Measurements from ENCODE around the gene SERINC2.

The SERINC2 gene

DNA sequence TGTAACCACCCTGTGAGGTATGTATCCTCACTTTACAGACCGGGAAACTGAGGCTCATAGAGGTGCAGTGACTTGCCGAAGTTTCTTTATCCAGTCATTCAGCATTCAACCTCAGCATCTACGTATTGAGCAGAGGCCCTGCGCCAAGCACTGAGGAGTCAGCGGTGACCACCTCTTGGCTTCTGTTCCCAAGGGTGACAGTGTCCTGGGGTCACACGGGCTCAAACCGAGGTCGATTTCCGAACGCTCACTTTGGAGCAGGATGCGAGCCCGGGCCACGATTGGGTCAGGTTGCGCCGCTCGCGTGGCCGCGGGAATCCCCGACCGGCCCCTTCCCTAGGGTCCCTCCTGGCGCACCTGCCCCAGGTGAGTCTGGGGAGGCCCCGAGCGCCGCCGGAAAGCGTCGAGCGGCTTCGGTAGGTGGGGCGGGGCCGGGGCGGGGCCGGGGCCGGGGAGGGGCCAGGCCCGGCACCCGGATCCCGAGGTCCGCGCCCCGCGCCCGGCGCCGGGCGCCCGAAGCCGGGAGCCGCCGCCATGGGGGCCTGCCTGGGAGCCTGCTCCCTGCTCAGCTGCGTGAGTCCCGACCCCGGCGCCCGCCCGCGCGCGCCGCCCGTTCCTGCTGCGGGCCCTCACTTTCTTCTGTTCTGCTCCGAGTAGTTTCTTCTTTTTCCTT is at the start of gene SERINC2:
Gene SERINC2, plus strand, starts transcription at position 482 of the 673 bp plus-strand sequence. Its CDS starts 53 bp downstream, at position 535.
- peak; percentile 16 for DNase-seq

DNA sequence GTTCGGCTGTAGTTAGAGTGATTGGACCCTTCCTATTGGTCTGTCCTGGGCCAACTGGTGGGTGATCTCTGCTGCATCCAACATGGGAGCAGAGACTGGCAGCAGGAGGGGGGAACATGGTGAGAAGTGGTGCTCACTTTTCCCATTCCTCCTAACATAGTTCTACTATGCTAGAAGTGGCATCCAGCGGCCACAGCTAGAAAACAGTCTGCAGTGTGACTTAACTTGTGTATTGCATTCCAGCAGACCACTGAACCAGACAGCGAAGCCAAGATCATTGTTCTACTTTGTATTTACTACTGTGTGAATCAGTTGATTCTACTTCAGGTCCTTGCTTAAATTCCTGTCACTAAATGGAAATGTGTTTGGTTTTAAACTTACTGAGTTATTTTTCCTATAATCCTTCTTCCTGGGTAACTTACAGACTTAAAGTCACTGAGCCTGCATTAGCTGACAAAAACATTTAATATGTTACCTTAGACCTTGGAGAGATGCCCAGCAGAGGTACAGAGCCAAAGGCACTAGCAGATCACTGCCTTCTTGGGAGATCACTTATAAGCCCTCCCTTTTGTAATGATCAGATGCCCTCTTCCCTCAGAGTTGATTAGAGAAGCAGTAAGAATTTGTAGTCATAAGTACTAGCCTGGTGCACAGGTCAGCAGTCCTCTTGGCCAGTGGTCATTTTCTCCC is 48.3 kb upstream of the SERINC2 start:
- no peak for DNase-seq

DNA sequence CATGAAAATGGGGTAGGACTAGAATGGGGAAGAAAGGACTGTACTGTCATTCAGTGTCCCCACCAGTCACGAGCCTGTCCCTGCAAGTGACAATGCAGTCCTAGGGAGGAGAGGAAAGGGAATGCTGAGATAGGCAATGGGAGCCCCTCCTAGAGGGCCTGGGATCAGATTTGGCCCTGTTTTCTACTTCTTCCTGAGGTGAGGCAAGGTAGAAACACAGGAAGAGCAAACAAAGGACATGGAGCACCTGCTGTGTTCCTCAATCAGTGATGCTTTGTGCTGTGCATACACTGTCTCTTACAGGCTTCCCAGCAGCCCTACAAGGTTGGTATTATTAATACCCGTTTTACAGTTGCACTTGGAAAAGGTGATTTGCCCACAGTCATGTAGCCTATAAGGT is 46.2 kb upstream of the SERINC2 start:
- no peak for DNase-seq

DNA sequence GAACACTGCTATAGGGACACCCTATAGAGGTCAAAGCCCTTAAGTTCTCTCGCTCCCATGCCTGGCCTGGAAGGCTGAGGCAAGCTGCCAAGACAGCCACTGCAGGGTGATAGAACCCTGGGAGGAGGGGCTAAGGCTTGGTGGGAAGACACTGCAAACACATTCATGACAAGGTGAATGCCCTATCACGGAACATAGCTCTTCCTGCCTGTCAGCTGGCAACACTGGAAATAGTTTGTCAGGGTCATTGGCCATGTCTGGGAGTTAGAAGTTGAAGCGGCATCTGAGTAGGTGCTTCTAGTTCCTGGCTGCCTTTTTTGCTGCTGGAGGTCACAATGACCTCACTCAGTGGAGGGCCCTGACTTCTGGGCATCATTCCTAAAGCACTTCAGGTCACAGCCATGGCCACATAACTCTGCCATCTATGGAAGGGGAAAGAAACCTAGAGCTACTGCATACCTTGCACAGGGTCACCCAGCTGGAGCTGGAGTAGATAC is 44.4 kb upstream of the SERINC2 start:
- DNase-seq: no peak

- DNase-seq: no peak
These were observed 43.0 kb upstream of the SERINC2 start for GRCh38 chr1:31370021-31370420.

- DNase-seq: no peak
These were observed 42.4 kb upstream of the SERINC2 start for GRCh38 chr1:31370565-31370964.

DNA sequence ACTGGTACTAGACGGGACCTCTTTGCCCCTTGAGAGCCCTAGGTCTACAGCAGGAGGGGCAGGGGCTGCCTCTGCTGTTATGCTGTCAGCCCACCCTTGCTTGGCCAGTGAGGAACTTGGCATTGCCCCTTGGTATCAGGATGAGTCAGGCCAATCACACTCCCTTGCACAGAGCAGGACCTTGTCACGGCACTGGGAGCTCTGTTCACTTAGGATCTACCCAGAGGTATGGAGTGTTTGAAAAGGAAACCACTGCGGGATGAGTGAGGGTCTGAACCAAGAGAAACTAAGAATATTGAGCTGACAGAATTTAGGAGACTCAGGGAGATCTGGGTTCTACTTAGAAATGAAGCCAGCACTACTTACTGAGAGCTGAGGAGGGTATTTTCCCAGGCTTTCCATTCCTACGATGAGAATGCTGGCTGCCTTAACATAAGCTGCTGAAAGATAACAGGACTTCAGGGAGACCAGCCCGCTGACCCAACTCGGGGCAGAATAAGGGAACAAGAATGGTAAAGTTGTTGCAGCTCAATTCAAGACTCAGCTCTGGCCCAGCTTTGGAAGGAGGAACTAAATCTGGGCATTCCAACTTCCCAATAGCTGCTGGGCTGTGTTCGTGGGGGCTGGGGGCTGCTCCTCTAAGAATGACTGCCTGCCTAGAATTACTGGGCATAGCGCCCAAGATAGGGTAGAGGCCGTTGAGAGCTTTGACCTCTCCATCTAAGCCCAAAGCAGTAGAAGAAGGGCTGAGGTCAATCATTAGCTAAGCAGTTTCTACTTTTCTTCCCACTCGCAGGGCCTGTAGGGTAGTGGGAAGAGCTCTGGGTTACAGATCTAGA is 41.7 kb upstream of the SERINC2 start:
- no peak for DNase-seq

GRCh38 chr1:31372051-31372450 is 41.0 kb upstream of the SERINC2 start:
- DNase-seq: no peak

GRCh38 chr1:31372751-31373055 is 40.3 kb upstream of the SERINC2 start:
- no peak for DNase-seq

- DNase-seq: no peak
These were observed 39.7 kb upstream of the SERINC2 start, which contains the start of gene FABP3 for GRCh38 chr1:31373056-31373896. Gene FABP3 (minus strand): TSS chr1:31373076. CDS start chr1:31373014, 62 bp downstream.

DNA sequence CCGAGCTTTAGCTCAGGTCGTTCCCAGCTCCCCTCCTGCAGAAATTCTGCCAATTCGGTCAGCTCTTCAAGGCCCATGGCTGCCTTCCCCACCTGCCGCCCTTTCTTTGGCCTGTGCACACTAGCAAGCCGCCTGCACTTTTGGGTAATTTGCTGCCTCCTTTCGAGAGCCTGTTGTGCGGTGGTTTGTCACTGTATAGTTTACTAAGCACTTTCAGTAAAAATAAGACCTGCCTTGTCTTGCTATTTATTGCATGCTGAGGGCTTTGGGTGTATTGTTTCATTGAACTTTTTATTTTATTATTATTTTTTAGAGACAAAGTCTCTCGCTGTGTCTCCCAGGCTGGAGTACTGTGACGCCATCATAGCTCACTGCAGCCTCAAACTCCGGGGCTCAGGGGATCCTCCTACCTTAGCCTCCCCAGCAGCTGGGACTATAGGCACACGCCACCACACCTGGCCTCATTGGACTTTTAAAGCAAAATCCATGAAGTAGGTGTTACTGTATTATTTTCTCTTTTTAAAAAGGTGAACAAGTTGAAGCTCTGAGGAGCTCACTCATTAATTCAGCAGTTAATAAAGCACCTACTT is 39.0 kb upstream of the SERINC2 start:
- DNase-seq: no peak

DNA sequence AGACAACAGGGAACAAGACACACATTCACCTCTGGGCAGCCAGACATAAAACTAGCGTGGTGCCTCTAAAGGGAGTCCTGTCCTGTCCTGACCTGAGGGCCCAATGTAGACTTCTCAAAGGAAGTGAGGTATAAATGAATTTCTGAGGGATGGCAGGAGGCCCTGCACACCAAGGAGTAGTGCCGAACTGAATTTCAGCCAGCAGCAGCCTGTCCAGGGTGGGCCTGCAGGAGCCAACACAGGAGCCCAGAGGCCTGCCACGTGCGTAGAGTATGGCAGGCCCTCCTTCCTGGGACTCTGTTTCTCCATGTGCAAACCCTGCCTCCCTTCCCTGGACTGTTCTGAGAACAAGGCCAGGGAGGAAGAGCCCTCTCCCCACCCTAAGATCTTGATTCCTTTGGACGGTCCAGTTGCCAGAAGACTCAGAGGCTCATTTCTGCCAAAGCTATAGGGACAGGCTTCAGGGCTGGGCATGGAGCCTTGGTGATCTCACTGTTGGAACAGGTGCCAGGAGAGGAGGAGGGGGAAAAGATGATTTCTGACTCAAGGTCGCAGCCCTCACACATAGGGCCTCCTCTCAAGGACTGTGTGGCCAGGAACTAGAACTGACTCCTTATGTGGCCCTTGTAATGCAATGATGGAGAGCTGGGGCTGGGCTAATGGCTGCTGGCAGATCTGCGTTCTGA is 38.4 kb upstream of the SERINC2 start:
- DNase-seq: no peak

GRCh38 chr1:31376375-31377134 is 36.5 kb upstream of the SERINC2 start:
- DNase-seq: no peak

GRCh38 chr1:31377364-31377863 is 35.6 kb upstream of the SERINC2 start:
- no peak for DNase-seq

- DNase-seq: no peak
These were observed 35.0 kb upstream of the SERINC2 start for GRCh38 chr1:31378001-31378400.

DNA sequence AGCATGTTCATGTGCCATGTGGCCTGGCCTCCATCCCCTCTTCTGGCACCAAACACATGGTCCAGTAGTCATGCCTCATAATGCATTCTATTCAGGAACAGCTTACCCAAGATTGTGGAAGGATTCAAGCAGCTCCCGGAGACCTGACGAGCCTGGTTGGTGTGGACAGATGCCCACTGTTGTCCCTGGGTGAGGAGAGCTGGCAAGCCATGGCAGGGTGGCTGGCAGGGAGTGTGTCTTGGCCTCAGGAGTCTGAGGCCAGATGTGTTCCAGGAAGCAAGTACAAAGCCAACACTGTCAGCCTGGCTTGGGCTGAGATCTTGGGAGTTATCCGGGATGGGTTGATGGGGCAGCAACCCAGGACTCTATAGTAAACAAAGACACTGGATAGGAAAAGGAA is 32.8 kb upstream of the SERINC2 start:
- DNase-seq: no peak

DNA sequence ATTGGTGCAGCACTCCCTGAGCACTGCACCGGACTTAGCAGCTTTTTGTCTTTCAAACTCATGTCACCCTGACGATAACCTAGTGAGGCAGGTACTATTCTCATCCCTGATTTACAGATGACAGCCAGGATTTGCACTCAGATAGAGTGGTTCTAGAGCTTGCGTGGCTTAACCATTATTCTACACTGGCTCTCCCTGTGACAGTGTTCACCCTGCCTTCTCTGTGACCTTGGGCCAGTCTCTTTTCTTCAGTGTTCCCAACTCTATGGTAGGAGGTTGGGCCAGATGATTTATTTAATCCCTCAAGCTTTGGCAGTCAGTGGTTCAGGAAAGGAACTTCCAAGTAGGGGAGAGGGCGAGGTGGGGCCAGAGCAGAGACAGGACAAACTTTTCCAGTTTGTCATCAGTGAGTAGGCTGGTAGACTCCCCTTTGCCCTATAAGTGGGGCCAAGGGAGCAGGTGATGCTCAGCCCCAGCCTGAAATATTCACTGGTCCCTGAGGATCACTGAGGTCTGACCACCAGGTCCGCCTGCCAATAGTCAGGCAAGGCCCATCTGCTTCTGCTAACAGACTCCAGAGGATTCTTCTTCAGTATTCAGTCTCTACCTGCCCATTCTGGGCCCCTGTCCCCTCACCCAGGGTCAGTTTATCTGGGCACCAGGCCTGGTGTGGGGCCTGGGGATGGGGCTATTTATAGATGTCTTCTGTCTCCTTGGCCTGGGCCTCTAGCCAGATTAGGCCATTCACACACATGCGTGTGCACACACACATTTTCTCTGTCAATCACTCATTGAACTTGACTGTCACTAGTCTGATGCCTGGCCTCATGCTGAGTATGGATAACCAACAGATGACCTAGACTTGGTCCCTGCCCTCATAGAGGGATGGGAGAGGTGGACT is 31.4 kb upstream of the SERINC2 start:
- DNase-seq: no peak

DNA sequence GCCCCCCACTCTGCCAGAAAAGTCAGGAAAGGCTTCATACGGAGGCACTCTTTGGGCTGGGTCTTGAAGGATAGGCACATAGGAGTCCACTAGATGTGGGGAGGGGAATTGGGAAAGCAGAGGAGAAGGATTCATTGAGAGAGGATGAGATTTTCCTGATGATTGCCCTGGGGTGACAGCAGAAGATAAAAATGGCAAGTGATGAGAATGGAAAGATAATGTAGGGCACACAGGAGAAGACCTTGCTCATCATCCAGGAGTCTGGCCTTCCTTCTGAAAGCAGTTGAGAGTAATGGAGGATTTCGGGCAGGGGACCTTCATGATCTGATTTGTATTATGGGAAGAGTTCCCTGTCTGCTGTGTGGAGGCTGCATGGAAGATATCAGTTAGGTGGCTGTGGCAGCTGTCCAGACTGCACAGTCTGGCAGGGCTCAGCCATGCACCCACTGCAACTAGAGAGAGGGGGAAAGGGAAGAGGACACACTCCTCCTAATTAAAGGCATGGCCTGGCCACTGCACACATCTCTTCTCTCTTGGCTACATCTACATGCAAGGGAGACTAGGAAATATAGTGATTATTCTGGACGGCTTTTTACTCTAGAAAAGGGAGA is 30.5 kb upstream of the SERINC2 start:
- no peak for DNase-seq

GRCh38 chr1:31383967-31384366 is 29.0 kb upstream of the SERINC2 start:
- no peak for DNase-seq
